GM10248 (cell line): Measurements from ENCODE around the gene KIR2DL3.
"Not testable (repeated sequence)": the region's sequence is repeated elsewhere in the genome, so short reads cannot be mapped to it uniquely, and the experiment has no call there.

Source experiments
- CTCF ChIA-PET: fragments of 300-600 bp; sonication (Branson Sonifier 250); formaldehyde crosslinking; extraction: SDS; loops from one replicate; lab custom pipeline; 2021; ENCODE audit warnings: antibody characterized with exemption; lab: Yijun Ruan, JAX
- POLR2A ChIA-PET: fragments of 350-650 bp; sonication (Branson Sonifier 250); formaldehyde crosslinking; extraction: SDS; loops from one replicate; lab custom pipeline; 2020; ENCODE audit warnings: antibody characterized with exemption; lab: Yijun Ruan, JAX
- DNase-seq: peaks from one replicate; pipeline ENCODE4 v3.0.0; 2012; ENCODE audit errors: extremely low spot score
- CTCF ChIP-seq: IDR thresholded peaks from 2 replicates; pipeline ENCODE4 v1.5.1; 2012; ENCODE audit warnings: mild to moderate bottlenecking, low read depth; ENCODE audit errors: extremely low read depth, missing control alignments, control extremely low read depth

KIR2DL3 gene

GRCh38 chr19:54738306-54738705, at the start of gene KIR2DL3:
Gene KIR2DL3 (plus strand): TSS chr19:54738513. CDS start chr19:54738546, 33 bp downstream.
- DNase-seq, CTCF ChIA-PET: not testable (repeated sequence)
- POLR2A ChIA-PET, result interaction anchor here (0.7 kb wide), 1 partner anchor 98 kb away, joined by 3 read pairs; no protein-coding TSS in a partner anchor

GRCh38 chr19:54691582-54692297, 46.6 kb upstream of the KIR2DL3 start:
- ChIA-PET CTCF (no interaction called here), POLR2A (no interaction called here)
- DNase-seq, result no peak
- no peak for TF ChIP-seq CTCF

- CTCF ChIA-PET, result no interaction called here
- POLR2A ChIA-PET, result no interaction called here
- TF ChIP-seq CTCF, result no peak
- DNase-seq, result no peak
Observed at GRCh38 chr19:54692298-54692615, 46.1 kb upstream of the KIR2DL3 start.

GRCh38 chr19:54694648-54695047, 43.7 kb upstream of the KIR2DL3 start:
- no peak for DNase-seq
- CTCF ChIA-PET, result interaction anchor here (1.0 kb wide), 1 partner anchor 20 kb away, joined by 5 read pairs; no protein-coding TSS in a partner anchor
- TF ChIP-seq CTCF, result no peak
- POLR2A ChIA-PET, result no interaction called here

GRCh38 chr19:54696117-54696548, 42.2 kb upstream of the KIR2DL3 start:
- DNase-seq, result no peak
- TF ChIP-seq CTCF, result no peak
- ChIA-PET POLR2A (no interaction called here), CTCF (no interaction called here)

- ChIA-PET POLR2A (no interaction called here), CTCF (no interaction called here)
- TF ChIP-seq CTCF, result no peak
Observed at GRCh38 chr19:54696766-54697165, 41.5 kb upstream of the KIR2DL3 start.

GRCh38 chr19:54697716-54698115, 40.6 kb upstream of the KIR2DL3 start:
- POLR2A ChIA-PET, CTCF ChIA-PET, DNase-seq: not testable (repeated sequence)

More at GRCh38 chr19:54696766-54697165, 41.5 kb upstream of the KIR2DL3 start:
- DNase-seq, result no peak
